ENCODE results near the gene PLEKHG3.

GRCh38 chr14:64786296-64787149, 82.3 kb downstream of the PLEKHG3 start:
- TF ChIP-seq CTCF (IDR thresholded peaks at IDR 0.05) = no peak
- no peak for TF ChIP-seq POLR2A (IDR thresholded peaks at IDR 0.05)
- no peak for TF ChIP-seq EP300 (IDR thresholded peaks at IDR 0.05; ENCODE audit: low read depth)
- no peak for TF ChIP-seq POLR2AphosphoS5 (IDR thresholded peaks at IDR 0.05)
